Anterior cingulate cortex (tissue), 58 donors: ENCODE results near the gene FMNL1.

Experiments used
- DNase-seq, 58 donors: peaks; one replicate each; lab custom pipeline; 2025; lab: John Stamatoyannopoulos, UW

FMNL1 gene

DNA sequence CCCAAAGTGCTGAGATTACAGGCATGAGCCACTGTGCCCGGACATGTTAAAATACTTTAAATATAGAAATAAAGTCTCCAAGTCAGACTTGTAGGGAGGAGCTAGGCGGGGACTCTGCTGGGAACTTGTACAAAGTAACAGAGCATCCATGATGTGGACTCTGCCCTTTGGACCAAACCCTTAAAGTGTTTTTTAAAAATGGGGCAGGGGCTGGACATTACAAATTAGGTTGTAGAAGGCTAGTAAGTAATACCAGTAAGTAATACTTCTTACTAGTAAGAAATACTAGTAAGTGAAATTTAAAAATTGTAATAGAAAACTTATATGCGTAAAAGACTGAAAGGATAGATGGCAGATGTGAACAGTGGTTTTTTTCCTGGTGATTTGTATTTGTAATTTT, 49.9 kb downstream of the FMNL1 start:
- DNase-seq: no peak

DNA sequence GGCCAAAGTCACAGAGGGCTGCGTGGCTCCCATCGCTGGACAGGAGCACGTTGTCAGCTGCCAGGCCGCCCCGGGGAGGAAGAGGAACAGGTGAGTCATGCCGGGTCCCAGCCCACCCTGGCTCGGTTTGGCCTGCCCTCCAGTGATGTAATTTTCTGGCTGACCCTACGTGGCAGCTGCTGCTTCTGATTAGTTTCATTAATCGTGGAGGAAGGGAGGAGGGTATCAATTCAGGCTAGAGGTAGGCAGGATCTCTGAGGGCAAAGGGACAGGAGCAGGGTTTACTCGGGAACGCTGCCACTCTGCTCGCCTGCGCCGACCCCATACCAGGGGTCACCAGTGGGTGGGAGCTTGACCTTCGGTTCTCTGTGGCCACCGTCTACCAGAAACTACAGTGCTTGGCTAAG, 51.9 kb downstream of the FMNL1 start:
- no peak for DNase-seq

DNA sequence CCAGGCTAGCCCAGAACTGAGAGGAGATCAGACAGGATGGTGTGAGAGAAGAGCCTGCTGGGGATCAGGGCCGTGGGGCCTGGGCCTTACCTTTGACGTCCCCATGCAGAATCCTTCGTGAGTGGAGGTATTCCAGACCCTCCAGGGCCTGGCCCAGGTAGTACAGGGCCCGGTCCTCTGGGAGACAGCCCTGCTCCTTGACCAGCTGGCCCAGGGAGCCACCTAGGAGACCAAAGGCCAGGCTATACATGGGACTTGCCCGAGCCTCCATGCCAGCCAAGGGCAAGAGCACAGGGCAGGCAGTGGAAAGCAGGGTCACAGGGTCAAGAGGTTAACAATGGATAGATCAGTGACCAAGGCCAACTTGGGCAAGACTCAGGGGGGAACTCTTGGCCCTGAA, 52.3 kb downstream of the FMNL1 start:
- no peak for DNase-seq

DNA sequence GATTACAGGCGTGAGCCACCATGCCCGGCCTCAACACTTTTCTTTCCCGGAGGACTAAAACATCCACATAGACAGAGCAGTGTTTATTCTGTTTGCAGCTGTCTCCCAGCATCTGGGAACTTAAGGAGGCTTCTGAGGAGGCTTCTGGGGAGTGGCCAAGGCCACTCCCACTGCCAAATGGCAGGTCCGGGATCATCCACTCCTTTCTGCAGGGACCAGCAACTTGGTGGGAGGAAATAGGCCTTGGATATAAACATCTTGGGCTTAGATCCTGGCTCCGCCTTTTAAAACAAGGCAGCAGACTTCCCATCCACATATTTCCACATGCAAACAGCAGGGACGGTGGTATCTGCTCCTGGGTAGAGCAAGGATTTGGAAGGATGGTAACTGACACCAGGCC, 54.3 kb downstream of the FMNL1 start:
- DNase-seq: no peak

DNA sequence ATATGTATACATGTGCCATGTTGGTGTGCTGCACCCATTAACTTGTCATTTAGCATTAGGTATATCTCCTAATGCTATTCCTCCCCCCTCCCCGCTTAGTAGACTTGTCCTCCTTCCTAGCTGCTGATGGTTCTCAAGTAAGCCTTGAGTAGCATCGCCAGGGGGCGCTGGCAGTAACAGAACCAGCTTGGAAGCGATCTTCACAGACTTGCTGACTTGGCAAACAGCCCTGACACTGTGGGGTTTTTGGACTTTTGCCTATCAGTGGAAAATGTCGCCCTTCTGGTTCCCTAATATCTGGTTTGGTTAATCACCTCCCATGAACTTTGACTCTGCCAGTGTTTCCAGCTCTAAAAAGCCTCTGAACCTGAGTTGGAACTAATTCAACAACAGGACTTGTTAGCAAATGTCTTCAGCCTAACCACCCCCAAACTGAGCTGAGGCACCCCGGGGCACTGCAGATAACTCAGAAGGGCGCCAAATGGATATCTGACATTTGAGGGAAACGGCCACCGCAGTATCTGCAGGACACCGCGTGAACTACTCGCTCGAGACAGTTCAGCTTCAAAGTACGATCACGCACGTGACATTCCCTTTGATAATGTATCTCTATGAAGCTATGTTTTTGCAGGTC, 55.6 kb downstream of the FMNL1 start:
- DNase-seq: peak in 55 of 58 donors; percentile 21 to 96 (median 71)

DNA sequence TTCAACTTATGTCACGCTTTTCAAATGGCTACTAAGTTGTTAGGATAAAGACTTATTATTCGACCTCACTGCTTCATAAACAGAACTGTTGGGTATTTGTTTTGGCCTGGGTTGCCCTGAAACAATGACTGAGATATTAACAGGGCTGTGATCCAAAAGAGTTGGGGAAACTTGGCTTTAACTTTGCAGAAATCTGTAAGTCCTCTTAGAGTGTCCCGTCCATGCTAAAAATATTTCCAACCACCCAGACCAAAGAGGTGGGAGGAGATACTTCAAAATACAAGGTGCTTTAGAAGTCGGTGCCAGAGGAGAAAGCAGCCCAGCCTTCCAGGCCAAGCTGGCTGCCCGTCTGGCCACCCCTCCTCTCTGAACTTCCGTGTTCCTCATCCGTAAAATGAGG, 56.3 kb downstream of the FMNL1 start:
- no peak for DNase-seq

DNA sequence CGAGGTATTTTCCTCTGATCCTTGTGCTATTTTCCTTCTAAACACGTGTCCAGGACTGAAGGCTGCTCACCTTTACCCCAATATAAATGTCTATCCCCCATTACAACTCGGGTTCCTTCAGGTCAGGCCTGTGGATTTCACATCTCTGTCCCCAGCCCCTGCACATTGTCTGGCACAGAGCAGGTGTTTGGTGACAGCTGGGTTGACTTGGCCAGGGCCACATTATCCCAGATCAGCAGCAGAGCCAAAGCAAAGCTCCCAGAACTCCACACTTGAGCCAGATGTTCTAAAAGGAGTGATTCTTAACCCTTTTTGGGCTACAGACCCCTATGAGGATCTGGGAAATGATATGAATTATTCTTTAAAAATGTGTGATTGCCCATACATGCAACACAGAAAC, 58.2 kb downstream of the FMNL1 start:
- DNase-seq: no peak

DNA sequence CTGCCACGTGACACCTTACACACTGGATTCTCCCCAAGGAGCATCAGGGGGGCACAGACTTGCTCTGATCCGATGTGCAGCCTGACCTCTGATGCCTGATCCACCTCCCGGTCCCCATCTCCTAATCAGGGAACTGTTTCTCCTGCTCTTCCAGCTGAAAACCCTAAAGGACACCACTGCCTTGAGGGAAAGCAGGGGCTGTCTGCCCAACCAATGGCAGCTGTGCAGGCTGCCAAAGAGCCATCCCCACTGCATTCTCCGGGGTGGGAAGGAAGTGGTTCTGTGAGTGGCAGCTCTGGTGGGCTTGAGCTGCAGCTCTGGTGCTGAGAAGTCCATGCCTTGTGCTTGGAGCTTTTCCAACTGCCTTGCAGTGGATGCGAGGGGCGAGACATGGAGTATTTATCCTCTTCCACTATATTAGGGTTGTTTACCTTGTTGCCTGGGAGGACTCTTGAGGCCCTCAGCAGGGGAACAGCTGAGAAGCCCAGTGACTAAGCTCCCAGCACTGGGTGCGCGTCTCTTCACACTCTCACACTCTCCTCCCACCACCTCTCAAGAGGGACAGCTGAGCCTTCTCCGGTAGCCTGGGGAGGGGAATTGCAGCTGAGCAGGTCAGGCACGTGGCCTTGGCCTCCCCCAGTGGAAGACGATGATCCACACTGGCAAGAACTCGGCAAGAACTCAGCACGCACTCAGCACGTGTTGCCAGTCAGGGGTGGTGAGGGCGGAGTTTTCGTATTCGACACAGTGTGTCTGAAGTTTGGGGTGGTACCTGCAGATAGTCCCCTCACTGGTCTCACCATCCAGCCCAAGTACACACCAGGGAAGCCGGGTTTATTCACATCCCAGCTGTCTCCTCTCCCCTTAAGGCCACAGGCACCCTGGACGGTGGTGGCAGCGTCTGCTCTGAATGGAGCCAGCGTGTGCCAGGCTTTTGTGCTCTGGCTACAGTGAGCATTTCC, 61.3 kb downstream of the FMNL1 start:
- peak in 17 of 58 donors; percentile 15 to 72 (median 30) for DNase-seq

DNA sequence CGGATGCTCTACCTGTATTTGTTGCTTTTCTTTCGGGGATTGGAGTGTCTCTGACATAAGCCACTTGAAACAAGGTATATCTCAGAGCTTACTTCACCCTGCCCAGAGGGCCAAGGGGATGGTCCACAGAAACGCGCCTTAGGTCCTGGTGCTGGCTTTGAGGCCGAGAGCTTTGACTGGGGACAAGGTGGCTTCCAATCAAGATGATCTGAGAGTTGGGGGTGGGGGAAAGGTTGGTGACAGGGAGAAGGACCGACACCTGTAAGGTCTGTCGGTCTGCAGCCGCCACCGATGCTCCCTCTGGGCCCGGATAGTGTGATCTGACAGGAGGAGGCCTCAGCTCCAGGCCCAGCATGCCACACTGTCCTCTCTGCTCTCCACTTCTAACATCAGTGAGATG, 62.0 kb downstream of the FMNL1 start:
- DNase-seq: no peak

DNA sequence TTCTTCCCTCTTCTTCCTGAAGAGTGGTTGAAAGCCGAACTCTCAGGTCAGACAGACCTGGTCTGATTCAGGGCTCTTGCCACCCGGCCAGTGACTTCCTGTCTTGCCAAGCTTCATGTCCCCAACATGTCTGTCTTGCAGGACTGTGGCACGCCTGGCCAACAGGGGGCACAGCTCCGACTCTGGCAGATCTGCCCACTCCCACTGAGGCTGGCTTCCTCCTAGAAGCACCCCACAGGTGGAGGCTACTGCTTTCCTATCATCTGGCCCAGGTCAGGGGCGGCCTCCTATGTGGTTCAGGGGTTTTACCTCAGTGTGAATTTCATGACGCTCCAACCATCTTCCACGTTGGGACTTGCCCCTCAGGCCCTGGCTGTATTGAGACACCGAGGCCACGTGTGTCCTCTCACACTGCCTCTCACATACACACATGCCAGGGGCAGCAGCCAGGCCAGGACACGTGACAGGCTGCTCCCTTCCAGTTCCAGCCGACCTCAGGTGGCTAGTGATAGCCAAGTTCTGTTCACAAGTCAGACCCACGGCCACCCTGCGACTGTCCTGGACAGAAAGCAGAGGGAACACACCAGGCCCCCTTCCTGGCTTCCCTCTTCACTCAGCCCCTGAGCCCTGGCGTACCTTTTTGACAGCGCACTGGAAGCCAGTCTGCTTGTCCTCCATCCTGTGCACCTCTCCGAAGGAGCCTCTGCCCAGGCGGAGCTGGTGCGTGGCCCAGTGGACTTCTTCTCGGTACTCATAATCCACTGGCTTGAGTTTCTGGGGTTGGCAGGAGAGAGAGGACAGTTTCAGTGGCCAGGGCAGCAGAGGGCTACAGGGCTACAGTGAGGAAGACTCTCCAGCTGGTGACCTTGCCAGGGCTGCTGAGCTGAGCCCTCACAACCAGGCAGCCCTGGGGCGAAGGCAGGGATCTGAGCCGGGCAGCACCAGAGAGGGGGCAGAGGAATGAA, 62.8 kb downstream of the FMNL1 start:
- peak in 2 of 58 donors; percentile 23 to 40 for DNase-seq

DNA sequence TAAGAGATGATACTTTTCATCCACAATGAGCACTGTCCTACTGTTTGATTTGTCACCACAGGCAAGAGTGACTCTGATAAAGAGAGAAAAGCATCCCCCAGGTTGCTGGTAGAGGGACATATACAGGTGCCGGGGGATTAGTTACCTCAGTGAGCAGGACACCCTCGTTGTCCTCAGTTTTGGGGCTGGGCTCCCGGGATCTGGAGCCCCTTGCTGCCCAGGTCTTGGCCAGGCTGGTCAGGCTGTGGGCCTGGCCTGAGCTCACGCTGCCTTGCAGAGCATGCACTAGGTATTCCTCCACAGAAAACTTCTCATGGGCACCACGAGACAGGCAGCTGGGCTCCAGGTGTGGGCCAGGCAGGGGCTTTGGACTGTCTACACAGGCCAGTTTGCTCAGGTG, 64.6 kb downstream of the FMNL1 start:
- no peak for DNase-seq

DNA sequence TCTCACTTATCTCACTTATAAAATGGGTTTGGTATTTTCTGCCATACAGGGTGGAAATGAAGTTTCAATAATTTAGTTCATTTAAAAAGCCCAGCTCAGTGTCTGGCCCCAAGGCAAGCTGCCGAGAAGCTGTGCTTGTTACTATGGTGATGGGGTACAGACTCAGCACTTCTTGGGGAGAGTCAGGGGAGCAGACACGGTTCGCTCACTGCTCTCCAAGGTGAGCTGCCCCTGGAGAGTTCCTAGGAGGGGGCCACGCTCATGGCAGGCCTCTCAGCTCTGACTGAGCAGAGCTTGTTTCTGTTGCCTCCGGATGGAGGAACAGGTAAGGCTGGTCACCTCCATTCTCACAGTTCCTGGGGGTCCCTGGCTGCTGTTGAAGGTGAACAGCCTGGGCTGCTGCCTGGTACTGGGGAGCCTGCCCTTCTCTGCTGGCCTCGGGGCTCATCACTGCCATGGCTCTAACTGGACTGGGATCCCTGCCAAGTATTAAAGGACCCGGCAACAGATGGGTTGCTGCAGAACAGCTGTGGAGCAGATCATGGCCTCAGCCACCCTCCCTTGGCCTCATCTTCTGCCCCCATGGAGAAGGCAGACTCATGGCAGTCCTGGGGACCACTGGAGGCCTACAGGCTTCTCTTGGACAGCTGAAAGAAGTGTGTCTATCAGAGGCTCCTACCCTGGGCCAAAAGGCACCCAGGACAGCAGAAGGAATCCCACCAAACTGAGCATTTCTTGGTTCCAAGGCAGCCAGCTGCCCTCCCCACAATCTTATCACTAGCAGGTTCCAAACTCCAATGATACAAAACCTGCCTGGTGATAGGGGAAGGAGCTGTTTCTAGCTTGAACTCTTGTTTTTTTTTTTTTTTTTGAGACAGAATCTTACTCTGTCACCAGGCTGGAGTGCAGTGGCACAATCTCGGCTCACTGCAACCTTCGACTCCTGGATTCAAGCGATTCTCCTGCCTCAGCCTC, 66.1 kb downstream of the FMNL1 start:
- peak in 2 of 58 donors; percentile 11 to 44 for DNase-seq

DNA sequence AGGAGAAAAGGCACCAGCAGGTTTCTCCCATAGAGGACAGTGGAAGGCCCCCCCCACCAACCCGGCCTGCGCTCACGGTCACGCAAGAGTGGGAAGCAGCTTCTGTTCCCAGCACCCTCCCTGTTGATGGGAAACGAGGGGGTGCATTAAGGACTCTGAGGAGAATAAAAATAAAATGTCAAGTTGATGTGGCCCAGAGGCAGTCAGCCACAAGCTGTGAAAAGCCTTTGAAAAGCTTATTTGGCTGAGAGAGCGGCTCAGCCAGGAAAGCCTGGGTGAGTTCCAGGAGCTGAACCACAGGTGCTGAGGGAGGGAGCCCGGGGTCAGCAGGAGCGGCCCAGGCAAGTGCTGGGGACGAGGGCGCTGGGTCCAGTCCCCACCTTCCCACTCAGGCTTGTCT, 67.1 kb downstream of the FMNL1 start:
- peak in 26 of 58 donors; percentile 17 to 82 (median 36) for DNase-seq

DNA sequence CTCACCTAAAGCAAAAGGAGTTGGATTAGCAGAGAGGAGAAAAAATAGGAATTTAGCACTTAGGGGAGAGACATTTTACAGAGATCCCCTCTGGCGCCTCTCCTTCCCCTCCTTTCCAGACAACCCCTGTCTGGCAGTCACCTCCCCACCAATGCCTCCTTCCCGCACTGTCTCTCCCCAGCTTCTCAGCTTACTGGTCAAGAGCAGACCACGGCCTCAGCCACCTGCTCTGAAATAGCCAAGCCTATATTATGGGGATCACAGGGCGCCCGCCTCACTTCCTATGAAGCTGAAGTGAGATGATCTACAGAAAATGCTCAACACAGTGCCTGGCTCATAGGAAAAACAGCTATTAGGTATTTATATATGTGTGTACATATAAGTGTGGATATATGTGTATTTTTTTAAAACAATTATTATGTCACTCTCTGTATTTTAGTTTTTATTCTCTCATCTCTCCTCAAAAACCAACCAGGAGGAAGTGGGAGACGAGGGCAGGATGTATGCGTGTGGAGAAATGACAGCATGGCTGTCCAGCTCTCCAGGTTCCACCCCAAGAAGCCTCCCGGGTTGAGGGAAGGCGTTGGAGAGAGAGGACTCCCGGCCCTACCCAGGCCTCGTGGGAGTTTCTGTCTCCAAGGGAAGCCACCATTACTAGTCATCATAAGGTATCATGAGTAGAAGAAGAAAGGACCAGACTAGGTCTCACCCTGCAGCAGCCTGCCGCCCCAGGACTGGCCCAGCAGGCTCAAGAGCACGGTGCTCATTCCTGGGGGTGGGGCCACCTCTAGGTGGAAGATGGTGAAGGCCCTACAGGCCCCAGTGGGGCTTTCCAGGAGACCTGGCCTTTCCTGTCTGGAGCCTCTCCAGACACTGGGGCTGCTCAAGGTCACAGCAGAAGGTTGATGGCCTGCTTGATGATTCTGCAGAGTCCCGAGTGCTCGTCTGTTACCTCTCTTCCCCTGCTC, 67.9 kb downstream of the FMNL1 start:
- DNase-seq: no peak

DNA sequence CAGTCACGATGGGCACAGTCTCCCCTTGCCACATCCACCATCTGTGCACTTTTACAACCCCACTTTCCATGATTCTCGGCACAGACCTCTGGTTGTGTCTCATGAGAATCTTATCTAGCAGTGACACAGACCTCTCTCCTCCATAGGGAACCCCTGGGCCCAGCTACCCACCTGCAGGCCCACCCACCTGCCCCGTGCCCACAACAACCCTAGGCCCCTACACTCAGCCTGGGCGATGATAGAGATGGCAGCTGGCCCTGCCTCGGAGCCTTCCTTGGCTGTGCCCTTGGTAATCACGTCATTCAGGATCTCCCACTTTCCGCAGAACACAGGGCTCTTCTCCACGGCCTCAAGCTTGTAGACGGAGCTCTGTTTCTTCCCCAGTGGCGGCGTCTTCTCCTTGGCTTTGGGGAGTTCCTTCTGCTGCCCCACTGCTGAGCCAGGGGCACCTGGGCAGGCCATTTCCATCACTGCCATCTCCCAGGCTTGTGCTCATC, 68.6 kb downstream of the FMNL1 start:
- no peak for DNase-seq

DNA sequence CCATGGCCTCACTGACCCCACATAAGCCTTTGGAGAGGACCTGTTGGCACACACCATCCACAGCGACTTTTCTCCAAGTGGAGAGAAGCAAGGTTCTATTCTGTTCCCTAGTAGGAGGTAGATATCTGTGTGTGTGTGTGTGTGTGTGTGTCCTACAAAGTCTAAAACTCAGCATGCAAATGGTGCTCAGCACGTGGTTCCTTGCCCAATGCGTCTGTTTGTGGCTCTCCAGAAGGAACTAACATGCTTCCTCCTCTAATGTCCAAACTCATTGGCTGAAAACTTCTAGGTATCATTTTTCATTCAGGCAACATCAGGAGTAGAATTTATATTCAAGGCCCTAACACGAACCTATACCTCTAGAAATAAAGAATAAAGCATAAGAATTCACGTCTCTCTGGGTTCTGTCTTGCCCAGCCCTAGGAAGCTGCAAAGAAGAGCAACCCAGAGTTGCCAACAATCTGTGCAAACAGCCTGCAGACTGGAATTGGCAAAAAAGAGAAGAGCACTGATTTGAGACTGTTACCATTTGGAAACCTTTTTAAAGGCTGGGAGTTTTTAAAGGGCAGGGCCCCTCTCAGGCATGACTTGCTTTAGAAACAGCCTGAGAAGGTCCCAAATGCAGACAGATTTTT, 69.6 kb downstream of the FMNL1 start:
- peak in 17 of 58 donors; percentile 8 to 61 (median 23) for DNase-seq

DNA sequence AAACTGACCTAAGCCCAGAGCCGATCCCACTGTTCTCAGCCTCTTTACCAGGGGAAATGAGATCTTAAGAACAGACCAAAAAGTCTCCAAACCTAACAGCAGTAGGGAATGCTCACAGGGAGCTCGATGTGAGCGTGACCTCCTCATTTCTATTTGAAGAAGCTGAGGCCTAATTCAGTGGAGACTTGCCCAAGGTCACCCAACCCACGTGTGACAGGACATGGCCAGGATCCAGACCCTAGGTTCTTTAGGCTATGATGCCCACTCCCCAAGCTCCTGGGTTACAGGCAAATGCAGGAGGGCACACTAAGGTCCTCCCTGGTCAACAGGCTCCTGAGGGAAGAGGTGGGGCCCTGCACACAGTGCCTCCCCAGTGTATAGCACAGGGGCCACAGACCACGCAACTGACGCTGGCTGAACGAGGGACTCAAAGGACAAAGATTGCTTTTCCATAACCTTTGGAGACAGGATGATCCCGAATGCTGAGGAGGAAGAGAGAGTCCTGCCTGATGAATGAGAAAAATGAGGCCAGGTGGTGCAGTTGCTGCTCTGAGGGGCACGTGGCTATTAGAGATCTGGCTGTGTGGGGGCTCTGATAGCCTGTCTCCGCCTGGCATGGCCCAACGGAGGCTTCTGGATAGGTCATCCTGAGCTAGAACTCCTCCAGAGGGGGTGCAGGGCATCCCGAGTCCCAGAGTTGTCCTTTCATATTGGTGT, 71.2 kb downstream of the FMNL1 start:
- no peak for DNase-seq
